Measurements from ENCODE around the gene ABCF1.

The ABCF1 gene

DNA sequence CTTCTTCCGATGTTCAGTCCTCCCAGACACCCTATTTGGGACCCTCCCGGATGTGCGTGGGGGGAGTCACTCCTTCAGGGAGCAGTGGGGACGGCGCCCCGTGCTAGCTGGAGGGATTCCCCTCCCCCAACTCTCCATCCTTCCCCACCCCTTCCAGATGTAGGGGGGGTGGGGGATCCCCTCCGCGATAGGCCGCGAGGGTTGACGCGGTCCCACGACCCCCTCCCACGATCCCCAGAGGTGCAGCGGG, 15.5 kb upstream of the ABCF1 start:
- H3K4me1 ChIP-seq (ENCODE audit: control insufficient read depth, insufficient read depth, low read depth, low read length), result peaks cover 4% of the 10 kb centered on the region
- H3K18ac ChIP-seq (ENCODE audit: low read depth in 1 of 2, low read length in 2 of 2), result peak overlapping the region; percentile 91 to 99
- no peaks in the 10 kb centered on the region for H3K9me3 ChIP-seq (ENCODE audit: control insufficient read depth, low read length)
- peak overlapping the region in 1 of 2 experiments; percentile 90 for H2BK12ac ChIP-seq (ENCODE audit: low read length in 2 of 2)
- H3K79me1 ChIP-seq (replicated peaks; ENCODE audit: low read length, poor library complexity, severe bottlenecking), result peaks cover 41% of the 10 kb centered on the region
- WGBS, result 0% methylated on average over 10 of the region's 15 CpGs
- peak overlapping the region; percentile 94 for H4K91ac ChIP-seq (ENCODE audit: low read length)
- H2BK15ac ChIP-seq (ENCODE audit: low read depth, poor library complexity, severe bottlenecking), result peak overlapping the region; percentile 99
- H2AK5ac ChIP-seq (ENCODE audit: low read length, severe bottlenecking), result no peak overlapping the region
- peak overlapping the region; percentile 81 for H2BK5ac ChIP-seq (ENCODE audit: low read depth, low read length, poor library complexity, severe bottlenecking)
- peak overlapping the region; percentile 75 for H3K27ac ChIP-seq (ENCODE audit: low read length, poor library complexity, severe bottlenecking)
- peak overlapping the region; percentile 3 to 89 for H3K4ac ChIP-seq (ENCODE audit: low read depth in 1 of 2, low read length in 2 of 2)
- peak overlapping the region; percentile 56 for H4K8ac ChIP-seq (ENCODE audit: low read length)
- peak overlapping the region in 1 of 2 experiments; percentile 95 for H3K14ac ChIP-seq (ENCODE audit: low read length in 2 of 2)
- peak overlapping the region in 1 of 2 experiments; percentile 81 for H3K23ac ChIP-seq (ENCODE audit: low read length in 2 of 2)
- H3K9ac ChIP-seq (ENCODE audit: low read length), result peak overlapping the region; percentile 96
- DNase-seq, result no peak
- H3K4me3 ChIP-seq (ENCODE audit: insufficient read depth in 1 of 2, low read depth in 1 of 2, low read length in 2 of 2), result peak overlapping the region; percentile 83 to 95
- peak overlapping the region; percentile 92 for H3K4me2 ChIP-seq (ENCODE audit: low read length, poor library complexity, severe bottlenecking)
- H3K27me3 ChIP-seq (ENCODE audit: control insufficient read depth in 1 of 2, insufficient read depth in 1 of 2, low read length in 2 of 2), result no peaks in the 10 kb centered on the region
- peak overlapping the region; percentile 97 for H2AFZ ChIP-seq (ENCODE audit: low read depth, low read length)
- H3K36me3 ChIP-seq (ENCODE audit: control insufficient read depth in 1 of 2, insufficient read depth in 2 of 2, low read depth in 1 of 2, low read length in 2 of 2), result peaks cover 30 to 50% of the 10 kb centered on the region in 2 experiments
- H2BK120ac ChIP-seq (ENCODE audit: low read depth, low read length), result peak overlapping the region; percentile 64

DNA sequence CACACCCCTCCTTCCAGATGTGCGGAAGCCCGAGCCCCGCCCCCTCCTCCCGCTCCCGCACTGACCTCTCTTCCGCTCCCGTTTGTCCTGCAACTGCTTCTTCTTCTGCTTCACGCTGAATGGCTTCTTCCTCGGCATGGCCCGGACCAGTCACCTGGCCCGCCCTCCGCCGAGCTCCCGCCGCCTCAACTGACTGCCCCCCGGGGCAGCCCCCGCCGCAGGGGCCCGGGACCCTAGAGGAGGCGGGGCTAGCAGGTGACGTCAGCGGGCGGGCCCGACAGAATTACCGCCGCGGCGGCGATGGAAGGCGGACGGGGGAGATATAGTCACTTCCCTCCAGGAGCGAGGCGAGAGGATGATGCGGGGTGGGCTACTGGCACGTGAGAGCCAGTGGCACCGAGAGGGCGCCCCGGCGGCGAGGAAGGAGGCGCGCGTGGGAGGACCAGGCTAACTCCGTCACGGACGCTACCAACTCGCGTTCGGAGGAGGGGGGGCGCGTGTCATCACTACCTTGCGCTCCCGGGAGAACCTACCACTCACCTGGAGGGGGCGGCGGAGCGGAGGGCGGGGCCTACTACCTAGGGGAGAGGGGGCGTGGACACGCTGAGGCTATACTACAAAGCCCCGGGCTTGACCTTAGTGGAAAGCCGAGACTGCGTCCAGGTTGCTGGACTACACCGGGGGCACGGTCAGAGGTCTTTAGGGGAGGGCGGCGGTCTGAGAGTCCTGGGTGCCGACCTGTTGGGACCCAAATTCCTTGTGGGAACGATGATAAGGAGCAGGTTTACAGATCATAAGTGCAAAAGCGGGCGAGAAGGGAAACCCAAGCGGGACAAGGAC, 15.0 kb upstream of the ABCF1 start, which contains the start of gene GNL1:
Gene GNL1 (minus strand): TSS at position 424 of the 840 bp plus-strand sequence. CDS start 286 bp downstream, at position 138.
- peak within 1 kb of the TSS; percentile 94 for H4K91ac ChIP-seq (ENCODE audit: low read length)
- H3K23ac ChIP-seq (ENCODE audit: low read length in 2 of 2), result peak within 1 kb of the TSS in 1 of 2 experiments; percentile 81
- peak within 1 kb of the TSS; percentile 97 for H3K4me2 ChIP-seq (ENCODE audit: low read length, poor library complexity, severe bottlenecking)
- H3K79me1 ChIP-seq (replicated peaks; ENCODE audit: low read length, poor library complexity, severe bottlenecking), result peaks cover 37% of the 10 kb centered on the region
- peak; percentile 93 for DNase-seq
- H4K8ac ChIP-seq (ENCODE audit: low read length), result peak within 1 kb of the TSS; percentile 98
- peaks cover 4% of the 10 kb centered on the region for H3K4me1 ChIP-seq (ENCODE audit: control insufficient read depth, insufficient read depth, low read depth, low read length)
- H2BK5ac ChIP-seq (ENCODE audit: low read depth, low read length, poor library complexity, severe bottlenecking), result peak within 1 kb of the TSS; percentile 81
- peak within 1 kb of the TSS; percentile 99 for H2BK15ac ChIP-seq (ENCODE audit: low read depth, poor library complexity, severe bottlenecking)
- peak within 1 kb of the TSS; percentile 18 to 90 for H2BK12ac ChIP-seq (ENCODE audit: low read length in 2 of 2)
- H3K14ac ChIP-seq (ENCODE audit: low read length in 2 of 2), result peak within 1 kb of the TSS in 1 of 2 experiments; percentile 98
- H3K9me3 ChIP-seq (ENCODE audit: control insufficient read depth, low read length), result no peaks in the 10 kb centered on the region
- H3K36me3 ChIP-seq (ENCODE audit: control insufficient read depth in 1 of 2, insufficient read depth in 2 of 2, low read depth in 1 of 2, low read length in 2 of 2), result peaks cover 25 to 50% of the 10 kb centered on the region in 2 experiments
- H2AFZ ChIP-seq (ENCODE audit: low read depth, low read length), result peak within 1 kb of the TSS; percentile 97
- H2BK120ac ChIP-seq (ENCODE audit: low read depth, low read length), result peak within 1 kb of the TSS; percentile 64
- H3K27me3 ChIP-seq (ENCODE audit: control insufficient read depth in 1 of 2, insufficient read depth in 1 of 2, low read length in 2 of 2), result no peaks in the 10 kb centered on the region
- peak within 1 kb of the TSS; percentile 41 for H2AK5ac ChIP-seq (ENCODE audit: low read length, severe bottlenecking)
- peak within 1 kb of the TSS; percentile 89 to 95 for H3K4ac ChIP-seq (ENCODE audit: low read depth in 1 of 2, low read length in 2 of 2)
- peak within 1 kb of the TSS; percentile 83 to 95 for H3K4me3 ChIP-seq (ENCODE audit: insufficient read depth in 1 of 2, low read depth in 1 of 2, low read length in 2 of 2)
- H3K27ac ChIP-seq (ENCODE audit: low read length, poor library complexity, severe bottlenecking), result peak within 1 kb of the TSS; percentile 80
- H3K18ac ChIP-seq (ENCODE audit: low read depth in 1 of 2, low read length in 2 of 2), result peak within 1 kb of the TSS; percentile 91 to 99
- H3K9ac ChIP-seq (ENCODE audit: low read length), result peak within 1 kb of the TSS; percentile 96
- WGBS, result 1% methylated on average over 69 of the region's 71 CpGs

DNA sequence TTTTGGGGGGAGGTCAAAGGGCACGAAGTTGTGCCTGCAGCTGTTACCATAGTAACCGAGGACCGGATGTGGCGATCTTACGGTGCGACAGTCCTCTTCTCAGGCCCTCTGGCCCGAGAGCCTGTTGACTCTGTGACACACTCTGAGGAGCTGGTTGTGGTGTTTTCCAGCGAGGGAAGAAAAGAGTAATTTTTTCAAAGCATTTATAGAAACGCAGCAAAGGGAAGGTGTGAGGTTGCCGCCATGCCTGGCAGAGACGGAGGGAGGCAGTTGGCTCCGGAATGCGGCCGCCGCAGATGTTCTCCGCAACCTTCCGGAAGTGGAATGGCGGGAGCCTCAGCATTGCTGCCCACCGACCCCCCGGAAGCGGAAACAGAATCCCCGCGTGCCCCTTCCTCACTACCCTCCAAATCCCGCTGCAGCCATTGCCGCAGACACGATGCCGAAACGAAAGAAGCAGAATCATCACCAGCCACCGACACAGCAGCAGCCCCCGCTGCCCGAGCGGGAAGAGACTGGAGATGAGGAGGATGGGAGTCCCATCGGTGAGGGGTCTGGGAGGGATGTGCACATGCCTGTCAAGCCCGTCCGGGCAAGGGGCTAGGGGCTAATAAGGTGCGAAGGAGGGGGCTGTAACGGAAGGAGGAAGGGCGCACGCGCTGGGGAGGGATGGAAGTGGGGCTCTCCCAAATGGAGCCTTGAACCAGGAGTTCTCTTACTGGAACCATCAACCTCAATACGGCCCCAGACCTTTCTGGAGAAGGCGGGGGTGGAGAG, 14.1 kb upstream of the ABCF1 start, which contains the start of gene PRR3:
Gene PRR3 (plus strand): TSS at position 390 of the 777 bp plus-strand sequence. CDS start 50 bp downstream, at position 440.
- H2BK15ac ChIP-seq (ENCODE audit: low read depth, poor library complexity, severe bottlenecking), result peak within 1 kb of the TSS; percentile 98
- peak; percentile 94 for DNase-seq
- peak within 1 kb of the TSS; percentile 96 for H3K9ac ChIP-seq (ENCODE audit: low read length)
- peak within 1 kb of the TSS in 1 of 2 experiments; percentile 98 for H3K14ac ChIP-seq (ENCODE audit: low read length in 2 of 2)
- no peaks in the 10 kb centered on the region for H3K27me3 ChIP-seq (ENCODE audit: control insufficient read depth in 1 of 2, insufficient read depth in 1 of 2, low read length in 2 of 2)
- peak within 1 kb of the TSS; percentile 89 to 95 for H3K4ac ChIP-seq (ENCODE audit: low read depth in 1 of 2, low read length in 2 of 2)
- no peaks in the 10 kb centered on the region for H3K9me3 ChIP-seq (ENCODE audit: control insufficient read depth, low read length)
- peaks cover 40% of the 10 kb centered on the region for H3K79me1 ChIP-seq (replicated peaks; ENCODE audit: low read length, poor library complexity, severe bottlenecking)
- peak within 1 kb of the TSS; percentile 64 for H2BK120ac ChIP-seq (ENCODE audit: low read depth, low read length)
- H2BK5ac ChIP-seq (ENCODE audit: low read depth, low read length, poor library complexity, severe bottlenecking), result peak within 1 kb of the TSS; percentile 81
- H2AFZ ChIP-seq (ENCODE audit: low read depth, low read length), result peak within 1 kb of the TSS; percentile 97
- H3K23ac ChIP-seq (ENCODE audit: low read length in 2 of 2), result peak within 1 kb of the TSS in 1 of 2 experiments; percentile 70
- WGBS, result 0% methylated on average over 32 of the region's 42 CpGs
- H4K8ac ChIP-seq (ENCODE audit: low read length), result peak within 1 kb of the TSS; percentile 98
- peak within 1 kb of the TSS; percentile 83 to 95 for H3K4me3 ChIP-seq (ENCODE audit: insufficient read depth in 1 of 2, low read depth in 1 of 2, low read length in 2 of 2)
- peak within 1 kb of the TSS; percentile 18 to 61 for H2BK12ac ChIP-seq (ENCODE audit: low read length in 2 of 2)
- H4K91ac ChIP-seq (ENCODE audit: low read length), result peak within 1 kb of the TSS; percentile 94
- peaks cover 4% of the 10 kb centered on the region for H3K4me1 ChIP-seq (ENCODE audit: control insufficient read depth, insufficient read depth, low read depth, low read length)
- peak within 1 kb of the TSS; percentile 41 for H2AK5ac ChIP-seq (ENCODE audit: low read length, severe bottlenecking)
- peak within 1 kb of the TSS; percentile 80 for H3K27ac ChIP-seq (ENCODE audit: low read length, poor library complexity, severe bottlenecking)
- peak within 1 kb of the TSS; percentile 97 for H3K4me2 ChIP-seq (ENCODE audit: low read length, poor library complexity, severe bottlenecking)
- H3K18ac ChIP-seq (ENCODE audit: low read depth in 1 of 2, low read length in 2 of 2), result peak within 1 kb of the TSS; percentile 91 to 99
- H3K36me3 ChIP-seq (ENCODE audit: control insufficient read depth in 1 of 2, insufficient read depth in 2 of 2, low read depth in 1 of 2, low read length in 2 of 2), result peaks cover 25 to 50% of the 10 kb centered on the region in 2 experiments

DNA sequence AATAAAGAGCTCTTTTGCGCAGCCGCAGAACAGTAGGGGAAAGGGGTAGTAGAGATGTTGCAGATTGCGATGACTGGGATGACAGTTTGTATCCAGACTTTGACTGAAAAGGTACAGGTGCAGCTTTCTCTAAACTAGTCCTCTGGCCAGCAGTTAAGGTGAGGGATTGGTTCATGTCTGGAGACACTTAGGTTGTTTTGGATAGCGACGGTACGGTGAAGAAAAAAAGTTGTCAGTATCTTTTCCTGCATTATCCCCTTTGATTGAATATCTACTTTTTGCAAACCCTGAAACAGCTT, 13.6 kb upstream of the ABCF1 start:
- no peak overlapping the region for H2AK5ac ChIP-seq (ENCODE audit: low read length, severe bottlenecking)
- H4K8ac ChIP-seq (ENCODE audit: low read length), result no peak overlapping the region
- no peak overlapping the region for H4K91ac ChIP-seq (ENCODE audit: low read length)
- H3K4me1 ChIP-seq (ENCODE audit: control insufficient read depth, insufficient read depth, low read depth, low read length), result peaks cover 4% of the 10 kb centered on the region
- no peaks in the 10 kb centered on the region for H3K27me3 ChIP-seq (ENCODE audit: control insufficient read depth in 1 of 2, insufficient read depth in 1 of 2, low read length in 2 of 2)
- H3K4ac ChIP-seq (ENCODE audit: low read depth in 1 of 2, low read length in 2 of 2), result no peak overlapping the region
- no peak overlapping the region for H2BK12ac ChIP-seq (ENCODE audit: low read length in 2 of 2)
- H3K18ac ChIP-seq (ENCODE audit: low read depth in 1 of 2, low read length in 2 of 2), result peak overlapping the region in 1 of 2 experiments; percentile 97
- H3K79me1 ChIP-seq (replicated peaks; ENCODE audit: low read length, poor library complexity, severe bottlenecking), result peaks cover 40% of the 10 kb centered on the region
- no peak overlapping the region for H2AFZ ChIP-seq (ENCODE audit: low read depth, low read length)
- H2BK5ac ChIP-seq (ENCODE audit: low read depth, low read length, poor library complexity, severe bottlenecking), result no peak overlapping the region
- peak overlapping the region; percentile 96 for H3K9ac ChIP-seq (ENCODE audit: low read length)
- peak overlapping the region; percentile 80 for H3K27ac ChIP-seq (ENCODE audit: low read length, poor library complexity, severe bottlenecking)
- peaks cover 25 to 50% of the 10 kb centered on the region in 2 experiments for H3K36me3 ChIP-seq (ENCODE audit: control insufficient read depth in 1 of 2, insufficient read depth in 2 of 2, low read depth in 1 of 2, low read length in 2 of 2)
- H3K9me3 ChIP-seq (ENCODE audit: control insufficient read depth, low read length), result no peaks in the 10 kb centered on the region
- peak overlapping the region; percentile 83 to 95 for H3K4me3 ChIP-seq (ENCODE audit: insufficient read depth in 1 of 2, low read depth in 1 of 2, low read length in 2 of 2)
- H2BK15ac ChIP-seq (ENCODE audit: low read depth, poor library complexity, severe bottlenecking), result peak overlapping the region; percentile 41
- no peak overlapping the region for H3K14ac ChIP-seq (ENCODE audit: low read length in 2 of 2)
- DNase-seq, result no peak
- no peak overlapping the region for H3K23ac ChIP-seq (ENCODE audit: low read length in 2 of 2)
- H2BK120ac ChIP-seq (ENCODE audit: low read depth, low read length), result no peak overlapping the region
- H3K4me2 ChIP-seq (ENCODE audit: low read length, poor library complexity, severe bottlenecking), result peak overlapping the region; percentile 97
- WGBS, result 0% methylated on average over 3 of the region's 6 CpGs

Data from mesenchymal stem cell (in vitro differentiated cells and primary cell).